Nephron (organoid): ENCODE results near the gene APLP2.

Source experiments
- H3K27ac Mint-ChIP-seq, 3 experiments: 2 replicates each; pipeline ENCODE4 v1.8.0; 2020; ENCODE audit warnings: mixed read lengths in 3 of 3, mild to moderate bottlenecking in 2 of 3, moderate library complexity in 1 of 3
- H3K27me3 Mint-ChIP-seq: 2 replicates; pipeline ENCODE4 v1.8.0; 2021; ENCODE audit warnings: low read depth, mild to moderate bottlenecking, moderate library complexity, mixed read lengths
- H3K36me3 Mint-ChIP-seq: 2 replicates; pipeline ENCODE4 v1.8.0; 2020; ENCODE audit warnings: low read depth, mixed read lengths
- H3K4me1 Mint-ChIP-seq: 2 replicates; pipeline ENCODE4 v1.8.0; 2020; ENCODE audit warnings: mixed read lengths
- H3K4me3 Mint-ChIP-seq, 3 experiments: 2 replicates each; pipeline ENCODE4 v1.8.0; 2020; ENCODE audit warnings: mild to moderate bottlenecking in 3 of 3, mixed read lengths in 3 of 3, moderate library complexity in 2 of 3
- H3K9me3 Mint-ChIP-seq: 2 replicates; pipeline ENCODE4 v1.8.0; 2020; ENCODE audit warnings: mixed read lengths
- CTCF ChIP-seq, 3 experiments: fragments of 200-600 bp; sonication (generic); IDR thresholded peaks; one replicate each; pipeline ENCODE4 v1.5.0; 2021; ENCODE audit warnings: antibody characterized with exemption in 3 of 3; ENCODE audit not compliant: unreplicated experiment in 3 of 3

The APLP2 gene

GRCh38 chr11:130188047-130188446 lies 118.4 kb downstream of the APLP2 start:
- Mint-ChIP-seq H3K36me3 (no peaks in the 10 kb centered on the region), H3K4me1 (peaks cover 4% of the 10 kb centered on the region), H3K27ac (no peak overlapping the region), H3K27me3 (peaks cover 3% of the 10 kb centered on the region), H3K9me3 (no peaks in the 10 kb centered on the region), H3K4me3 (no peak overlapping the region)
- TF ChIP-seq CTCF (IDR thresholded peaks at IDR 0.05; ENCODE audit: unreplicated experiment in 3 of 3) = no peak

- Mint-ChIP-seq H3K27ac (no peak overlapping the region), H3K27me3 (peaks cover 7% of the 10 kb centered on the region), H3K4me3 (no peak overlapping the region), H3K4me1 (peaks cover under 1% of the 10 kb centered on the region), H3K9me3 (no peaks in the 10 kb centered on the region), H3K36me3 (no peaks in the 10 kb centered on the region)
- TF ChIP-seq CTCF (IDR thresholded peaks at IDR 0.05; ENCODE audit: unreplicated experiment in 3 of 3) = no peak
These were observed 119.1 kb downstream of the APLP2 start for GRCh38 chr11:130188585-130189347.

GRCh38 chr11:130189492-130190210 lies 120.0 kb downstream of the APLP2 start:
- Mint-ChIP-seq H3K36me3 (no peaks in the 10 kb centered on the region), H3K4me1 (no peaks in the 10 kb centered on the region), H3K27me3 (peaks cover 7% of the 10 kb centered on the region), H3K4me3 (no peak overlapping the region), H3K9me3 (no peaks in the 10 kb centered on the region), H3K27ac (no peak overlapping the region)
- no peak for TF ChIP-seq CTCF (IDR thresholded peaks at IDR 0.05; ENCODE audit: unreplicated experiment in 3 of 3)

- Mint-ChIP-seq H3K9me3 (no peaks in the 10 kb centered on the region), H3K27me3 (peaks cover 7% of the 10 kb centered on the region), H3K4me3 (no peak overlapping the region), H3K36me3 (no peaks in the 10 kb centered on the region), H3K27ac (no peak overlapping the region), H3K4me1 (no peaks in the 10 kb centered on the region)
- TF ChIP-seq CTCF (IDR thresholded peaks at IDR 0.05; ENCODE audit: unreplicated experiment in 3 of 3) = no peak
These were observed 120.7 kb downstream of the APLP2 start for GRCh38 chr11:130190371-130190881.

GRCh38 chr11:130191896-130192295 lies 122.2 kb downstream of the APLP2 start:
- H3K9me3 Mint-ChIP-seq = no peaks in the 10 kb centered on the region
- peak overlapping the region in 1 of 3 experiments; percentile 32 for H3K27ac Mint-ChIP-seq
- H3K27me3 Mint-ChIP-seq = peaks cover 13% of the 10 kb centered on the region

More at GRCh38 chr11:130191896-130192295, 122.2 kb downstream of the APLP2 start:
- Mint-ChIP-seq H3K4me3 (no peak overlapping the region), H3K4me1 (no peaks in the 10 kb centered on the region), H3K36me3 (no peaks in the 10 kb centered on the region)
- no peak for TF ChIP-seq CTCF (IDR thresholded peaks at IDR 0.05; ENCODE audit: unreplicated experiment in 3 of 3)
